ENCODE measurements around the gene KCNH5. TPM values are rescaled to one million over a fixed set of nuclear protein-coding genes. Genes with fewer than 3 reads are reported as not detected.

The KCNH5 gene
- polyA plus RNA-seq, 1 donor: 0.23 TPM

GRCh38 chr14:62743560-62743959 lies 301.7 kb downstream of the KCNH5 start:
- DNase-seq: no peak

- no peak for DNase-seq
These were observed 302.1 kb downstream of the KCNH5 start for GRCh38 chr14:62743118-62743517.

- DNase-seq: no peak
These were observed 305.6 kb downstream of the KCNH5 start for GRCh38 chr14:62739647-62740046.

GRCh38 chr14:62736048-62737043 lies 308.9 kb downstream of the KCNH5 start:
- no peak for DNase-seq

- DNase-seq: no peak
These were observed 310.4 kb downstream of the KCNH5 start for GRCh38 chr14:62734831-62735230.

GRCh38 chr14:62722406-62722805 lies 322.9 kb downstream of the KCNH5 start:
- no peak for DNase-seq

GRCh38 chr14:62718629-62719028 lies 326.6 kb downstream of the KCNH5 start:
- DNase-seq: no peak

- DNase-seq: no peak
These were observed 333.8 kb downstream of the KCNH5 start for GRCh38 chr14:62711351-62712023.

GRCh38 chr14:62710811-62711210 lies 334.4 kb downstream of the KCNH5 start:
- DNase-seq: no peak

- DNase-seq: no peak
These were observed 335.5 kb downstream of the KCNH5 start for GRCh38 chr14:62709773-62710172.

- no peak for DNase-seq
These were observed 339.0 kb downstream of the KCNH5 start for GRCh38 chr14:62706217-62706616.

GRCh38 chr14:62697461-62697860 lies 347.8 kb downstream of the KCNH5 start:
- DNase-seq: no peak

GRCh38 chr14:62696929-62697328 lies 348.3 kb downstream of the KCNH5 start:
- DNase-seq: no peak

- no peak for DNase-seq
These were observed 348.8 kb downstream of the KCNH5 start for GRCh38 chr14:62696331-62696924.

- DNase-seq: no peak
These were observed 351.2 kb downstream of the KCNH5 start for GRCh38 chr14:62694075-62694474.

GRCh38 chr14:62692490-62693106 lies 352.7 kb downstream of the KCNH5 start:
- no peak for DNase-seq

- no peak for DNase-seq
These were observed 353.4 kb downstream of the KCNH5 start for GRCh38 chr14:62691647-62692489.

- DNase-seq: no peak
These were observed 355.5 kb downstream of the KCNH5 start for GRCh38 chr14:62689733-62690132.

GRCh38 chr14:62687818-62688217 lies 357.4 kb downstream of the KCNH5 start:
- no peak for DNase-seq

GRCh38 chr14:62684376-62684775 lies 360.9 kb downstream of the KCNH5 start:
- DNase-seq: no peak

GRCh38 chr14:62682208-62682607 lies 363.1 kb downstream of the KCNH5 start:
- no peak for DNase-seq

Measured in left kidney (tissue), 2 donors.